ENCODE measurements around the gene KCNF1.

- TF ChIP-seq CTCF (IDR thresholded peaks at IDR 0.05; ENCODE audit: low read depth, low read length) = no peak
- TF ChIP-seq POLR2A (IDR thresholded peaks at IDR 0.05; ENCODE audit: extremely low read depth, insufficient read length) = no peak
Observed at GRCh38 chr2:10930721-10931516, 19.2 kb downstream of the KCNF1 start.

Data from NB4 (cell line).